NCI-H2081 (cell line): ENCODE measurements around the gene RANBP17.
"Not testable (repeated sequence)": the region's sequence is repeated elsewhere in the genome, so short reads cannot be mapped to it uniquely, and the experiment has no call there.

ENCODE experiments used
- DNase-seq, 2 experiments: peaks; one replicate each; lab custom pipeline; 2025; lab: John Stamatoyannopoulos, UW

The RANBP17 gene

DNA sequence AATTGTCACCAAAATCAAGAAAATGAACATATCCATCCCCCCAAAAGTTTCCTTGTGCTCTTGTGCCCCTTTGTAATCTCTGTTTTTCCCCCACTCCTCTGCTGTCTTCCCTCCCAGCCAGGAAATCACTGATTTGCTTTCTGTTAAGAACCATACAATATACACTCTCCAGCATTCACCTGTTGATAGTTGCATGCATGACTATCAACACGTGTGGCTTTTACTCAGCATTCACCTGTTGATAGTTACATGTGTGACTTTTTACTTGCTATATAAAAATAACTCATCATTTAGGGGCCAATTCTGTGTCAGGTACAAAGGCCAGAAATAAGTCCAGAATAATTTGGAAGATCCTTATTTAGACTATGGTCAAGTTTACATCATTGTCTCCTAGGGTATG is 6.0 kb downstream of the RANBP17 start:
- no peak for DNase-seq

DNA sequence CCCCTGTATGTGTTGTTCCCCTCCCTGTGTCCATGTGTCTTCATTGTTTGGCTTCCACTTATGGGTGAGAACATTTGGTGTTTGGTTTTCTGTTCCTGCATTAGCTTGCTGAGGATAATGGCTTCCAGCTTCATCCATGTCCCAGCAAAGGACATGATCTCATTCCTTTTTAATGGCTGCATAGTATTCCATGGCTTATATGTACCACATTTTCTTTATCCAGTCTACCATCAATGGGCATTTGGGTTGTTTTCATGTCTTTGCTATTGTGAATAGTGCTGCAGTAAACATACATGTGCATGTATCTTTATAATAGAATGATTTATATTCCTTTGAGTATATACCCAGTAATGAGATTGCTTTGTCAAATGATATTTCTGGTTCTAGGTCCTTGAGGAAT is 8.6 kb downstream of the RANBP17 start:
- not testable (repeated sequence) for DNase-seq

DNA sequence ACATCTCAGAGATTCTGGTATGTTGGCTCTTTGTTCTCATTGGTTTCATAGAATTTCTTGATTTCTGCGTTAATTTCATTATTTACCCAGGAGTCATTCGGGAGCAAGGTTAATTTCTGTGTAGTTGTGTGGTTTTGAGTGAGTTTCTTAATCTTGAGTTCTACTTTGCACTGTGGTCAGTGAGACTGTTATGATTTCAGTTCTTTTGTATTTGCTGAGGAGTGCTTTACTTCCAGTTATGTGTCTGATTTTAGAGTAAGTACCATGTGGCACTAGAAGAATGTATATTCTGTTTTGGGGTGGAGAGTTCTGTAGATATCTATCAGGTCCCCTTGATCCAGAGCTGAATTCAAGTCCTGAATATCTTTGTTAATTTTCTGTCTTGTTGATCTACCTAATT is 12.2 kb downstream of the RANBP17 start:
- no peak for DNase-seq

DNA sequence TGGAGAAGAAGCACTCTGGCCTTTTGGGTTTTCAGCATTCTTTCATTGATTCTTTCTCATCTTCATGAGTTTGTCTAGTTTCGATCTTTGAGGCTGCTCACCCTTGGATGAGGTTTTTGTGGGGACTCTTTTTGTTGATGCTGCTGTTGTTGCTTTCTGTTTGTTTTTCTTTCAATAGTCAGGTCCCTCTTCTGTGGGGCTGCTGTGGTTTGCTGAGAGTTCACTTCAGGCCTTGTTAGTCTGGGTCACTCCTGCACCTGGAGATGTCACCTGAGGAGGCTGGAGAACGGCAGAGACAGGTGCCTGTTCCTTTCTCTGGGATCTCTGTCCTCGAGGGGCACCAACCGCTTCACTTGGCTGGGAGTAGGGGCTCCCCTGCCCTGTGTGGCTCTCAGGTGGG is 14.0 kb downstream of the RANBP17 start:
- DNase-seq: no peak

DNA sequence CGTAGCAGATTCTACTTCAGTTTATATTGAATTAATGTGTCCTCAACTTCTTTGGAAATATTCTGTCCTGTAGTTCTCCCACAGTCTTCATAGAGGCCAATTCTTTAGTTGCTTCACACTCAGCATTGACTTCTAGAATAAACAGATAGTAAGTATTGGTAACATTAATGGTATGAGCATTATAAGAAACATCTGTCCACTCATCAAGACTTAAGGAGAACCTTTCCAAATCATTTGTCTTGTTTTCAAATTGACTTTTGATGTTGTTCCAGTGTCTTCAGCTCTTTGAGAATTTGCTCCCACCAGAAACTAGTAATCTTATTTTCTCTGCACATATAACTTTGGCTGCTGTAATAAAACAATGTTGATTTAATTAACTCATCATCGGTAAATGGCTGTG is 18.3 kb downstream of the RANBP17 start:
- DNase-seq: no peak

DNA sequence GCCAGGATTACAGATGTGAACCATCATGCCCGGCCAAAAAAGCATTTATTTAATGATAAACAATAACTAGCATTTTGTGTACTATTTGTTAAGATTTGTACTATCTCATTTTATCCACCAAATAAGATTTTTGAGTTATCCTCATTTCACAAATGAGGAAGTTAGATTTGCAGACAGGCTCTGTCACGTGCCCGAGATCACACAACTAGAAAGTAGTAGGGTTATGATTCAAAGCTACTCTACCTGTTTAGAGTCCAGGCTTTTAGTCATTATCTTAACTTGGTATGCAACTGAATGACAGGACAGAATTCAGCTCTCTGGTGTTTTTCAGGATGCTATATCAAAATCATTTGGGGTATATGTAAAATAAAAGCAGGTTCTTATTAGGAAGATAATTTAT is 20.5 kb downstream of the RANBP17 start:
- no peak for DNase-seq

DNA sequence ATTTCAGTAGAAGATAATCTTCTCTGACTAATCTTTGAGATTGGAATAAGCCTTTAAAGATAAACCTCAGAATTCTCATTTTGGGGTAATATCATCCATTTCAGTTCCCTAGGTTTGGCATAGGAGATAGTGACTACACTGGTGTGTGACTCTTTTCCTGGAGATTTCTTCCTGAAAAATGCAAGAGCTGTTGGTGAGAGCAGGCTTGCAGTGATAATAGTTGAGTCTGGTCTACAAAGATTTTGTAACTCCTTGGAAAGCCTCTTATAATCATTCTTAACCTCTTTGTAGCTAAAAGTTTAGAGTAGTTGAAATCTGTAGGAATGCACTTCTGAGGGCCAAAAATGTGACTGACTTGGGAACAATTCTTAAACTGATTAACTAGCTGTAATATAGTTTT is 23.4 kb downstream of the RANBP17 start:
- DNase-seq: no peak

DNA sequence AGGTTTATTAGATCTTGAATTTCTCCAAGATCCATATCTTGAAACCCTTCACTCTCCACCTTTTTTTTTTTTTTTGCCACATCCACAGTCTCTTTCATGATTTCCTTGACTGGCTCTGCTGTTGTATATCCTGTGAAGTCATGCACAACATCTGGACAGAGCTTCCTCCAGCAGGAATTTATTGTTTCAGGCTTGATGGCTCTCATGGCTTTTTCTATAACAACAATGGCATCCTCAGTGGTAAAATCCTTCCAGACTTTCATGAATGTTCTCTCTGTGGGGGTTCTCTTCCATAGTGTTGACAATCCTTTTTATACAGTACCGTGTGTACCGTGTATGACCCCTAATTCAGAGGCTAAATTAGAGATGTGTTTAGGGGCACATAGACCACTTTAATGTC is 24.0 kb downstream of the RANBP17 start:
- no peak for DNase-seq

DNA sequence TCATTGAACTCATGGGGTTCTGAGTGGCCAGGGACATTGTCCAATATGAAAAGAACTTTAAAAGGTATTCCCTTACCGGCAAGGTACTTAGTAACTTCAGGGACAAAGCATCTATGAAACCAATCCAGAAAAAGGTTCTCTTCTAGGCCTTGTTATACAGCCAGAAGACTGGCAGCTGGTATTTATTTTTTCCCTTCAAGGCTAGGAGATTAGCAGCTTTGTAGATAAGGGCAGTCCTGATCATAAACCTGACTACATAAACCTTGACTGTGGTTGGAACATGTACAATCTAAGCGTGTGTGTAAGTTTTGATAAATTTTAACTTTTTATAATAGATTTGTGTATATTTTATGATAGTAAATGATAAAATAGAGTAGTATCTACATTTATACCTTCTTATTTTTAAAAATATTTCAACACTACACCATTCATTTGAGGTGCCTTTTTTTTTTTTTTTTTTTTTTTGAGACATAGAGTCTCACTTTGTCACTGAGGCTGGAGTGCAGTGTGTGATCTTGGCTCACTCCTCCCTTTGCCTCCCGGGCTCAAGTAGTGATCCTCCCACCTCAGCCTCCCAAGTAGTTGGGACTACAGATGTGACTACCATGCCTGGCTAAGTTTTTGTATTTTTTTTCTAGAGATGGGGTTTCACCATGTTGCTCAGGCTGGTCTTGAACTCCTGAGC is 24.5 kb downstream of the RANBP17 start:
- DNase-seq: no peak

DNA sequence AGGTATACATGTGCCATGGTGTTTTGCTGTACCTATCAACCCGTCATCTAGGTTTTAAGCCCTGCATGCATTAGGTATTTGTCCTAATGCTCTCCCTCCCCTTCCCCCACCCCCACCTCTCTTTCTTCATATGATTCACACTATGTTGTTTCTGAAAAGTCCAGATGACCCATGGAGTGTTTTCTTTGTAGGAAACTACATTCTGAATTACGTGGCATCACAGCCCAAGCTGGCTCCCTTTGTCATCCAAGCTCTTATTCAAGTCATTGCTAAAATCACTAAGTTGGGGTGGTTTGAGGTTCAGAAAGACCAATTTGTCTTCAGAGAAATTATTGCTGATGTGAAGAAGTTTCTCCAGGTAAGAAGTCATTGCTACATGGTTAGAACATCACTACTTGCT is 30.4 kb downstream of the RANBP17 start:
- no peak for DNase-seq

DNA sequence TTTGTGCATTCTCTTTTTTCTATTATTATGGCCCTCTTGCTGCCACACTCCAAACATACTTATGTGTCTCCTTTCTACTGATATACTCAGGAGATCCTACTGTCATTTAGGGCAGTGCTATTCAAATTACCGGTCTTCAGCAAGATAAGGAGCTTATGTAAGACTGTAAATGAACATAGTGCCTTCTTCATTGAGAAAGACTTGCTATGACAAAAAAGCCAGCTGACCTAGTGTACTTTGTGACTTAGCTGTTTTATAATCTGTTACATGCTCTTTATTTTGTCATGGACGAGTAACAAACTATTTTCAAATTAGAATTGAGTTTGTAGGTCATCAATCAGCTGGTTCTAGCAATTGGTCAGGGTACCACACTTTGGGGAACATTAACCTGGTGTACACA is 32.8 kb downstream of the RANBP17 start:
- no peak for DNase-seq

DNA sequence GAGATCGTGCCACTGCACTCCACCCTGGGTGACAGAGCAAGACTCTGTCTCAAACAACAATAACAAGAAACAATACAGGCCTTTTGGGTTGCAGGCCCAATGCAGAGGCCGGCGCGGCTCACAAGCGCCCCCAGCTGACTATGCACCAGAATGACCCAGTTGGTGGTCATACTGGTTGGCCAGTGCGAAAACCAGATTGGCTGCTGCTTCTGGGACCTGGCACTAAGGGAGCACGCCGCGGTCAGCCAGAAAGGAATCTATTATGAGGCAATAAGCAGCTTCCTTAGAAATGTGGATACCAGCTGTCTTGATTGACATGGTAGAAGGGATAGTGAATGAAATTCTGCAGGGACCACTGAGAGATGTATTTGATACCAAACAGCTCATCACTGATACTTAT is 35.0 kb downstream of the RANBP17 start:
- DNase-seq: no peak

DNA sequence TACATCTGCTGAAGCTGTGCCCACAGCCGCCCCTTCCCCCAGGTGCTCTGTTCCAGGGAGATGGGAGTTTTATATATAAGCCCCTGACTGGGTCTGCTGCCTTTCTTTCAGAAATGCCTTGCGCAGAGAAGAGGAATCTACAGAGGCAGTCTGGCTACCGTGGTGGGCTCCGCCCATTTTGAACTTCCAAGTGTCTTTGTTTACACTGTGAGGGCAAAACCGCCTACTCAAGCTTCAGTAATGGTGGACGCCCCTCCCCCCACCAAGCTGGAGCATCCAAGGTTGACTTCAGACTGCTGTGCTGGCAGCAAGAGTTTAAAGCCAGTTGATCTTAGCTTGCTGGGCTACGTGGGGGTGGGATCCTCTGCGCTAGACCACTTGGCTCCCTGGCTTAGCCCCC is 41.3 kb downstream of the RANBP17 start:
- DNase-seq: no peak

DNA sequence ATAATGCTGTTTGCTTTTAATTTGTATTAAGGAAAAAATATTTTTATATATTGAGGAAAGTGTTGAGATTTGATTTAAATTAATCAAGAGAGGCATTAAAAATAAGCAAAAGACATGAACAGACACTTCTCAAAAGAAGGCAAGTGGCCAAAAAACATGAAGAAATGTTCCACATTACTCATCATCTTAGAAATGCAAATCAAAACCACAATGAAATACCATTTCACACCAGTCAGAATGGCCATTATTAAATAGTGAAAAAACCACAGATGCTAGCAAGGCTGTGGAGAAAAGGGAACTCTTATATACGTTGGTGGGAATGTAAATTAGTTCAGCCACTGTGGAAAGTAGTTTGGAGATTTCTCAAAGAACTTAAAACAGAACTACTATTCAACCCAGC is 45.9 kb downstream of the RANBP17 start:
- DNase-seq: no peak

DNA sequence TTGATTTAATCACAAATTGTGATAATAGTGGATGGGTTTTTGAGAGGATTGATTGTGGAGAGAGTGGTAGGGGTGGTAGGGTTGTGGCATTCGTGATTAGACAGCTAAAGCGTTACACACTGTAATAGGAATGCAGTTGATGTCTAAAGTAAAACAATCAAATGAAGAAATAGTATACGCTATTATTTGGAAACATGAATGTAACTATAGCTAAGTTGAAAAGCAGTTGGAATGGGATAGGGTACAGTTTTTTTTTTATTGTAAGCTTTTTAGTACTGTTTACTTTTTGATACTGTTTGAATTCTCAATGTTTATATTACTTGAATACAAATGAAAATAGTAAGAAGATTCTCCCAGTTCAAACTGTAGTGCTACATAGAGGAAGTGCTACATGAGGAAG is 51.8 kb downstream of the RANBP17 start:
- no peak for DNase-seq

DNA sequence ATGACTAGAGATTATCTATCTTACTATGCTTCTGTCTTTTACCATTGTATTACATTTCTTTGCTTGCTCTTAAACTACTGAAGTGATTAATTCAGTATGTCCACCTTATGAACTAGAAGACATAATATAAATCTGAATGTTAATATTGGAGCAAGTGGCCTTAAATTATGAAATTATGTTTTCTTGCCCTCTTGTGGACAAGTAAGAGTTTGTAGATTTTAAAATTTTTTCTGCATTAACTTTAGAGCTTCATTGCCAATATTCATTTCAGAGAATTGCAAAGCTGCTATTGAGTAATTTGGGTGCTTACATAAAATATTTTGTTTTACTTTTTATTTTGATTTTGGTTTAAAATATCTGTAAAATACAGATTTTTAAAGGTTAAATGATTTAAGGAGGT is 55.3 kb downstream of the RANBP17 start:
- DNase-seq: no peak

DNA sequence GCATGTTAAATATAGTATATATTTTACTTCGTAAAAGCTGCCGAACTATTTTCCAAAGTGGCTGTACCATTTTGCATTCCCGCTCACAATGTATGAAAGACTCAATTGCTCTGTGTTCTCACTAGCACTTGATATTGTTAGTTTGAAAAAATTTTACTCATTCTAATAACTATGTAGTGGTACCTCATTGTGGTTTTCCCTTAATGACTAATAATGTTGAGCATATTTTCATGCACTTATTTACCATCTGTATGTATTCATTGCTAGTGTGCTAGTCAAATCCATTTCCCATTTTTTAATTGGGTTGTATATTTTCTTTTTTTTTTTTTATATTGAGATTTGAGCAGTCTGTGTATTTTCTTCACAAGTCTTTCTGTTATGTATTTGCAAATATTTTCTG is 58.4 kb downstream of the RANBP17 start:
- DNase-seq: no peak

DNA sequence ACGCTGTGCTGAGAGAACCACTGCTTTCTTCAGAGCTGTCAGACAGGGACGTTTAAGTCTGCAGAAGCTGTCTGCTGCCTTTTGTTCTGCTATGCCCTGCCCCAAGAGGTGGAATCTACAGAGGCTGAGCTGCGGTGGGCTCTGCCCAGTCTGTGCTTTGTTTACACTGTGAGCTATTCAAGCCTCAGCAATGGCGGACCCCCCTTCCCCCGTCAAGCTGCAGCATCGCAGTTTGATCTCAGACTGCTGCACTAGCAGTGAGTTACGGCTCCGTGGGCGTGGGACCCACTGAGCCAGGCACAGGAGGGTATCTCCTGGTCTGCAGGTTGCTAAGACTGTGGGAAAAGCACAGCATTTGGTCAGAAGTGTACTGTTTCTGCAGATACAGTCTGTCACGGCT is 60.5 kb downstream of the RANBP17 start:
- DNase-seq: not testable (repeated sequence)

DNA sequence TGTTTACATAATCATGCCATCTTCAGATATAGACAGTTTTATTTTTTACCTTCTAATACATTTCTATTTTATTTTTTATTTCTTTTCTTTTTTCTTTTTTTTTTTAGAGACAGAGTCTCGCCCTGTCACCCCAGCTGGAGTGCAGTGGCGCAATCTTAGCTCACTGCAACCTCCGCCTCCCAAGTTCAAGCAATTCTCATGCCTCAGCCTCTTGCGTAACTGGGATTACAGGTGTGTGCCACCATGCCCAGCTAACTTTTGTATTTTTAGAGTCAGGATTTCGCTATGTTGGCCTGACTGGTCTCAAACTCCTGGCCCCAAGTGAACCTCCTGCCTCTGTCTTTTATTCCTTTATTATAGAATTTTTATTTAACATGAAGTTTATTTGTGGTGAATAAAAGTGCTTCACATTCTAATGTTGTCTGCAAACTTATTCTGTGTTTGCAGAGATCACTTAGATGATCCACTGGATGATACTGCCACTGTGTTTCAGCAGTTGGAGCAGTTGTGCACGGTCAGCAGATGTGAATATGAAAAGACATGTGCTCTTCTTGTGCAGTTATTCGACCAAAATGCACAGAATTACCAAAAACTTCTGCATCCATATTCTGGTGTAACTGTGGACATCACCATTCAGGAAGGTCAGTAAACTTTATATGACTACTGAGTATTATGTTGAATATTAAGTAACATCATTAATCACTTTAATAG is 62.2 kb downstream of the RANBP17 start:
- DNase-seq: no peak

DNA sequence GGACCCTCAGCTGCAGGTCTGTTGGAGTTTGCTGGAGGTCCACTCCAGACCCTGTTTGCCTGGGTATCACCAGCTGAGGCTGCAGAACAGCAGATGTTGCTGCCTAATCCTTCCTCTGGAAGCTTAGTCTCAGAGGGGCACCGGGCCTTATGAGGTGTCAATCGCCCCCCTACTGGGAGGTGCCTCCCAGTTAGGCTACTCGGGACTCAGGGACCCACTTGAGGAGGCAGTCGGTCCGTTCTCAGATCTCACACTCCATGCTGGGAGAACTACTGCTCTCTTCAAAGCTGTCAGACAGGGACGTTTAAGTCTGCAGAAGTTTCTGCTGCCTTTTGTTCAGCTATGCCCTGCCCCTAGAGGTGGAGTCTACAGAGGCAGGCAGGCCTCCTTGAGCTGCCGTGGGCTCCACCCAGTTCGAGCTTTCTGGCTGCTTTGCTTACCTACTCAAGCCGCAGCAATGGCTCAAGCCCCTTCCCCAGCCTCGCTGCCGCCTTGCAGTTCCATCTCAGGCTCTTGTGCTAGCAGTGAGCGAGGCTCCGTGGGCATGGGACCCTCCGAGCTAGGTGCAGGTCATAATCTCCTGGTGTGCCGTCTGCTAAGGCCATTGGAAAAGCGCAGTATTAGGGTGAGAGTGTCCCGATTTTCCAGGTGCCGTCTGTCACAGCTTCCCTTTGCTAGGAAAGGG is 73.9 kb downstream of the RANBP17 start:
- not testable (repeated sequence) for DNase-seq

DNA sequence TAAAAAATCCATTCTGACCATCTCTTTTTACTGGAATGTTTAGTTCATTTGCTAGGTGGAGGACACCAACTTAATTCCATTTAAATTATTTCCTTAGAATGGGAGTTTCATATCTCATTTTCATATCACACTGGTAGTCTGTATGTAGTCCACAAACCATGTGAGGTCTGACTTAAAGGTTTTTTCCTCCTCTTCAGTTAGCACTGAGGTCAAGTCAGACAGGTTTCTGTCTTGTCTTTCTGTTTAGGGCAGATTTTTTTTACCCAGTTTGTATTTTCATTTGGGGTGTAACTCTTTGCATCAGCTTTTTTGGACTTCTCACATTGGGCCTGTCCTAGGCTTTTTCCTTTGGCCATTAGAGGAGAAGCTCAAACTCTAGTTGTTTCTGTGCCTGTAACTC is 75.3 kb downstream of the RANBP17 start:
- no peak for DNase-seq

DNA sequence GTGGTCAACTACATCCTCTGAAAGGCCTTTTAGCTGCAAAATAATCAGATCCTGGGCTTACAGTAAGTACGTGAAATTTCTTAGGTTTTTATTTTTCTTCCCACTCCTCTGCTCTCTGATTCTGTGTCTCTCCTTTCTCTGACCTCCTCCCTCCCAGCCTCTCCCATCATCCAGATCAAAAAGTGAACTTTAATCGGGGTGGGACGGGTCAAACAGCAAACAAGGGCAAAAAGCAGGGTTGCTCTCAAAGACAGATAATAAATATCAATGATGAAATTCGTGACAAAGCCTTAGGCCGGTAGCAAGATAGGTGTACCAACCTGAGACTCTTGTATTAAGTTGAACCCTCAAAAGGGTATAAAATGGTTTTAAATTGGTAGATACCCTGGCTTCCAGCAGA is 76.1 kb downstream of the RANBP17 start:
- DNase-seq: no peak

DNA sequence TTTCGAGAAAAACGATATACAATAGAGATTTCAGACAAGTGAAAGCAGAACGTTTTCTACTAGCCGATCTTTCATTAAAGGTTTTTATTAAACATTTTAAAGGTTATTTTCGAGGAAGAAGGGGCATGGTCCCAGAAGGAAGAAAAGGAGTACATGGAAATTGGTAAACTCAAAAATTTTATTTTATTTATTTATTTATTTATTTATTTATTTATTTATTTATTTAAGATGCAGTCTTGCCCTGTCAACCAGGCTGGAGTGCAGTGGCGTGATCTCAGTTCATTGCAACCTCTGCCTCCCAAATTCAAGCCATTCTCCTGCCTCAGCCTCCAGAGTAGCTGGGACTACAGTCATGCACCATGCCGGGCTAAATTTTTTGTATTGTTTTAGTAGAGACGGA is 77.4 kb downstream of the RANBP17 start:
- no peak for DNase-seq
